Measurements from ENCODE around the gene RPS19.
"Not testable (repeated sequence)": the region's sequence is repeated elsewhere in the genome, so short reads cannot be mapped to it uniquely, and the experiment has no call there.

RPS19 gene

DNA sequence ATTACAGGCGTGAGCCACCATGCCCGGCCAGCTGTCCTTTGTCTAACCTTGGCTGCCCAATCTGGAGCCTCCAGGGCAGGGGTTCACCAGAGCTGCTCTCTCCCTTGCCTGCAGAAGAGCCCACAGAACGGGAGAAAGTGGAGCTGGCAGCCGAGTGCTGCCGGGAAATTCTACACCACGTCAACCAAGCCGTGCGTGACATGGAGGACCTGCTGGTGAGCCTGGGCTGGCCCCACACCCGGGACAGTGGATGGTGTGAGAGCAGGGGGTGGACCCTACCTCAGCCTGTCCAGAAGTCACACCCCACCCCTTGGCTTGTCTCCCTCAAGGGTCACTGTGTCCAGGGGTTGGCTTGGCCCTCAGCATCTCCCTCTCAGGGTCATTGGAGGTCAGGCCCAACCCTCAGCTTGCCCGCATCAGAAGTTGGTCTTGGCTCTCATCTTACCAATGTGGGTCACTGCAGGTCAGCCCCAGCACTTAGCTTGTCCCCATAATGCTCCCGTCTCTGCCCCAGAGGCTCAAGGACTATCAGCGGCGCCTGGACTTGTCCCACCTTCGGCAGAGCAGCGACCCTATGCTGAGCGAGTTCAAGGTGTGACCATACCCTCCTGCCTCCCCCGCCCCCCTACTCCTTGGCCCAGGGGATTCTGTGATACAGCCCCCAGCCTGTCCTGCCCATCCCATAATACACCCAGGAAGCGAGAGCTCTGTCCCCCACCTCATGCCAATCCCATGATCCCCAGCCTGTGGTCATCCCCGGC lies 43.3 kb downstream of the RPS19 start:
- no peak for DNase-seq

- no peak for DNase-seq
These were observed 44.2 kb downstream of the RPS19 start for GRCh38 chr19:41904118-41904870.

DNA sequence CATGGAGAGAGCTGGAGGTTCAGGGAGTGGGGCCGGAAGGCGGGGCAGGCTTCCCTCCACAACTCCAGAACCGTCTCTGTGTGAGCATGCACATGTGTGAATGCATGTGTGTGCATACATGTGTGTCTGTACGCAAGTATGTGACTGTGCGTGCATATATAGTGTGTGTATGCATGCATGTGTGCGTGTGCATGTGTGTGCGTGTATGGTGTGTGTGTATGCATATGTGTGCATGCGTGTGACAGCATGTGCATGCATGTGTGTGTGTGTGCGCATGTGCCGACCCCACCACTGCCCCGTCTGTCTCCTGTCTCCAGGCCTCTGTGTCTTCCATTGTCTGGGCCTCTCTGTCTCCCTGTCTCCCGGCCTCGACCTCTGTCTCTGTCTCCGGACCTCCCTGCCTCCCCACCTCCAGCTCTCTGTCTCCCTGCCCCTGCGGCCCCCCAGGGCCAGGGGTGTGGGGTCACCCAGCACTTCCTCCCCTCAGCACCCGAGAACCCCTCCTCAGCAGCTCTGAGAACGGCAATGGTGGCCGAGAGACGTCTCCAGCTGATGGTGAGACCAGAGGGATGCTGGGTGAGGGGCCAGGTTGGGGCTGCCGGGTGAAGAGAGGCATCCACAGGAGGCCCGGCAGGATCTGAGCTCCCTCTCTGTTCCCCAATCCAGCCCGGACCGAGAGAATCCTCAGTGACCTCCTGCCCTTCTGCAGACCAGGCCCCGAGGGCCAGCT lies 45.4 kb downstream of the RPS19 start:
- DNase-seq: no peak

DNA sequence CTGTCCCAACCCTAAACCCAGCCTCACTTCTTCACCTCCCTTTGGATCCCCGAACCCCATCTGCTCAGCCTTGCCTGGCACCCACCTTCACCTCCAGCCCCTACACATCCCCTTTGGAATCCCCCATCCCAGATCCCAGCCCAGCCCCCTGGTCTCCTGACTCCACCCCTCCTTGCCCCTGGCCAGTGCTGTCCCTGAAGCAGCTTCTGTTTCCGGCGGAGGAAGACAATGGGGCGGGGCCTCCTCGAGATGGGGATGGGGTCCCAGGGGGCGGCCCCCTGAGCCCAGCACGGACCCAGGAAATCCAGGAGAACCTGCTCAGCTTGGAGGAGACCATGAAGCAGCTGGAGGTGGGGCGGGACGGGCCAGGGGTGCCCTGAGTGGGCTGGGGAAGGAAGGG lies 46.2 kb downstream of the RPS19 start:
- DNase-seq: no peak

DNA sequence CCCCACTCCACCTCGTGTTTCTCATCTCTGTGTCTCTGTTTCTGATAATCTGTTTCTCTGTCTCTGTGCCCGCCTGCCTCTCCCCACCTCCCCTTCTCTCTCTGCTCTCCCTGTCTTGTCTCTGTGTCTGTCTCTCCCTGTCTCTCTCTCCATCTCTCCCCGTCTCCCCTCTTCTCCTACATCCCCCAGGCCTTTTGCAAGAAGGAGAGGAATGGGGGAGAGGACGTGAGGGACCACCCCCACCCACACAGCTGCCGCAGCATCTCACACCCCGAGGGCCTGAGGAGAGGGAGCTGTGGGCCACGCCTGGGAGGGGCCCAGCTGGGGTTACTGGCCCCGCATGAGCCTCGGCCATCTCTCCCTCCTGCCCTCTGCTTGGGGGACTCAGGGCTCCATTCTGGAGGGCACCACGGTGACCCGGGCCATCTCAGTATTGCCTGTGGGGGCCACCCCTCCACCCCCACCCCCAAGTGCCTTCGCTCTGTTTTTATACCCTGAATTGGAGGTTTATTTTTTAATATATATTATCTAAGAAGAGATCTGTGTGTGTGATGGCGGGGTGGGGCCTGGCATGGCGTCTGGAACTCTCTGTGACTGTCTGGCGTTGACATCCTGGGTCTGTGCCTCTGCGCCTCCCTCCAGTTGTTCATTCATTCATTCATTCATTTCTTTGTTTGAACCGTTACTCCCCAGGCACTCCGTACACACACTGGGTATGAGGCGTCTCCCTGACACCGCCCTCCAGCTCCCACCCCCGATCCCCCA lies 47.0 kb downstream of the RPS19 start:
- DNase-seq: no peak

DNA sequence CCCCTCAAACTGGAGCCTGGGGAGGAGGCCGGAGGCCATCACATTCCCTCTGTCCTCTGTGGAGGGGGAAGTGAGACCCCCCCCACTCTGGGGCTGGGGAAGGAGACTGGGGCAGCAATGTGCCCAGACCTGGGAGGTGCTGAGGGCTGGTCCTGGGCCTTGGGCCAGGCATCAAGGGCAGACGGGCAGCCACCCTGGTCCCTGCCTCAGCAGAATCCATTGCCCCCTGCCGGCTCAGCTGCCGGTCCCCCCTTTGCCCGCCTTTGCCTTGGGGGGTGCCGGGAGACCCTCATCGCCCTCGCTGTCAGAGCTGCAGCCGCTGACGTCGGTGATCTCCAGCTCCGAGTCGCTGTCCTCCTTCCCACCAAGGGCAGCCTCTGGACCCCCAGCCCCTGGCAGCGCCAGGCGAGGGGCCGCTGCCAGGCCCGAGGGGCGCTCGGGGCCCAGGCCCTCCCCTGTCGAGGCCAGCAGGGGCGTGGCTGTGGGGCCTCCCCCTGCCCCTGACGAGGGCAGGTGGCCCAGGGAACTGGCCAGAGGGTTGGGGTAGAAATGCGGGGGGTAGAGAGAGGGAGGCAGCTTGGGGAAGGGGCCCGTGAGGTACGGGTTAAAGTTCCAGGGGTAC lies 48.0 kb downstream of the RPS19 start:
- no peak for DNase-seq

GRCh38 chr19:41908724-41909464 lies 48.8 kb downstream of the RPS19 start:
- no peak for DNase-seq

GRCh38 chr19:41909706-41910105 lies 49.7 kb downstream of the RPS19 start:
- no peak for DNase-seq

- DNase-seq: no peak
These were observed 50.4 kb downstream of the RPS19 start for GRCh38 chr19:41910240-41910991.

DNA sequence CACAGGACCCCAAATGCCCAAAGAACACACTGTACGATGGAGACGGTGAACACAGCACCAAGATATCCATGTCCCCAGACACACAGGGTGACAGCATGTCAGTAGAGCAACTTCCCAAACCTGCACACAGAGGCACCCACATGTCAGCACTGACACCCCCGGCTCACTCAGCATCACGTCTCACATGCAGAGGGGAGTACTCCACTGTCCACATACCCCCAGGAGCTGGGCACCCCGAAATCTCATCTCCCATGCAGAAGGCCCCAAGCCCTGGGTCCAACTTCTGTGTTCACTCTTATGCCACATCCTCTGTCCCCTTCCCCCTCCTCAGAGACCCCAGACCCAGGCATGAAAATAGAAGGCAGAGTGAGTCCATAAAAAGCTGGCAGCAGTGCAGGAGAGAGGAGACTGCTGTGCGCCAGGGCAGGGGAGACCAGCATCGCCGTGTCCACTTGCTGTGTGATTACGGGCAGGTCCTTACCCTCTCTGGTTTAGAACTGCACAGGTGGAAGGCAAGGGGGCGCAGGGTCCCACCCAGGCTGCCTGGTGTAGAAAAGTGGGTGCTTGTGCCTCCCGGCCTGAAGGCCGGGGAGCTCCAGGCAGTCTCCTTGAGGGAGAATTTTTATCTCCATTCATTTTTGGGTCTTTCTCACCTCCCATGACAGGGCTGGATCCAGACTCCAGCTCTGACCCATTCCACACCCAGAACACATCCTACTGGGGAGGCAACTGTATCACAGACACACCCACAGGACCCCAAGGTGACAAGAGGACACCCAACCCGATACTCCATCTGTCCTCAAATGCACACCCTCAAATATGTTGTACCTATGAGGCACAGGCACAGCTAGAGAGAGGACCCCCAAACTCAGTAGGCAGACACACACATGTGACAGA lies 51.2 kb downstream of the RPS19 start:
- no peak for DNase-seq

DNA sequence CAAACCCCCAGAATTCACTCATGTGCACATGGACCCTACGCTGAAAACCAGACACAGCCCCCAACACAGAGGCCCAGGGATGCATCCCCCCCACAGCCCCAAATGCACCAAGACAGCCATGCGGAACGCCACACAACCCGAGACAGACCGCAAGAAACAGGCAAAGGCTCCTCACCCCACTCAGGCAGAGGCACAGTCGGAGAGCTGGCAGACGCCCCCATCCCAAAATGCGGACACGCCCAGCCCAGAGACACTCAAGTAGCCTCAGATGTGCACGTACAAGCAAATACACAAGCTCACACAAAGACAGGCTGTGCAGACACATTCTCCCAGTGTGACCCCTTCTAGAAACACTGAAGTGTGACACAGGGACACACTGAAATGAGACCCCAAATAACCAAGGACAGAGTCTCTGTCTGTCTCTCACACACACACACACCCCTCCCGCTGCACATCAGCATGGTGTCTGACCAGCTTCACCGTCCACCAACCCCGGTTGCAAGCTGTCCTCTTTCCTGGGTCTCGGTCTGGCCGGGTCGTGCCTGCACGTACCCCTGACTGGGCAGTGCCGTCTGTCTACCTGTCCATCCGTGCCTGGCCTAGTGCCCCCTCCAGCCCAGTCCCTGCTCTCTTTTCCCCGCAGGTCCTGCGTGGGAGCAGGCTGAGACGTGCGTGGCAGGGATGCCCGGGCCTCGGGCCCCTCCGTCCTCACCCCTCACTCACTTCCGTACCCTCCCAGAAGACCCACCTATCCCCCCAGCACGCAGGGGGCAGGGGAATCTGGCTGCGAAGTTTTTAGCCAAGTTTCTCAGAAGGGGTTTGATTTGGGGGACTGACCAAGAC lies 52.1 kb downstream of the RPS19 start:
- no peak for DNase-seq

- DNase-seq: no peak
These were observed 53.0 kb downstream of the RPS19 start for GRCh38 chr19:41912899-41913537.

DNA sequence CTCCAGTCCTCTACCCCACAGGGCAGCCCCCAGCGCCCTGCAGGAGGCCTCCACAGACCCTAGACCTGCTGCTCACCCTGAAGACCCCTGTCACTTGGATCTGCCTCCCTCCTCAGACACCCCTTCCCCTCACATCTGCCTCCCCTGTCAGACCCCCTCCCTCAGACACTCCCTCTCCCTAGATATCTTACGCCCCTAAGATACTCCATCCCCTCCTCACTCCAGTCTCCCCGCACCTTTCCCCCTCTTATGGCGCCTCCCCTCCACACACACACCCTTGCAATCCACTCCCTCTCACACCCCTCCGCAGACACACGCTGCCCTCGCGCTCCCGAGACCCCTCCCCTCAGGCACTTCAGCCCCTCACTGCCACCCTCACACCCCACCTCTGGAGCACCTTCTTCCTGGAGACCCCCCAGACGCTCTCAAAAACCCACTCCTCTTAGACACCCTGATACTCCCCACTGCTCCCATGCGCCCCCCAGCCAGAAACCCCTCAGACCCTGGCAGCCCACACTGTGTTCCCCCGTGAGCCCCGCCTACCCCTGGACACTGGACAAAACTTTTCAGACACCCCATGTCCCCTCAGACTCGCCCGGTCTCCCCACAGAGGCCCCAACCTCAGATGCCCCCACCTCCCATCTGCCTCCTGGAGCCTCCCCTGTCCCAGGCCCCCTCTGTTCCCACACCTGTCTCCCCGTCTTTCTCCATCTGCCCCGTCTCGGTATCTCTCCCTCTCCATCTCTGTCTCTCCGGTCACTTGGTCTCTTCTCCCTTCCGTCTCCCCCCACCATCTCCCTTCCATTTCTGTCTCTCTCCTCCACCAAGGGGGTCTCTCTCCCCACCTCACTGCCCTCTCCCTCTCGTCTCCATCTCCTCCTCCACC lies 53.7 kb downstream of the RPS19 start:
- DNase-seq: no peak

- DNase-seq: not testable (repeated sequence)
These were observed 54.4 kb downstream of the RPS19 start for GRCh38 chr19:41914424-41914834.

GRCh38 chr19:41915021-41915775 lies 55.1 kb downstream of the RPS19 start:
- DNase-seq: no peak

GRCh38 chr19:41915776-41916414 lies 55.8 kb downstream of the RPS19 start:
- no peak for DNase-seq

Measured in MV-4-11 (cell line).